Measurements from ENCODE around the gene SLC12A4. TPM values are rescaled to one million over a fixed set of nuclear protein-coding genes. Genes with fewer than 3 reads are reported as not detected.

Gene SLC12A4
- polyA plus RNA-seq, 1 donor (not counting 4 experiments of a cell fraction or from before 2014, with no cell fraction given), result 59.3 TPM

- H3K9me1 ChIP-seq (ENCODE audit: control insufficient read depth, extremely low read depth, insufficient read depth, low read length), result no peaks in the 10 kb centered on the region
- no peaks in the 10 kb centered on the region for H3K27me3 ChIP-seq (ENCODE audit: control insufficient read depth, extremely low read depth, insufficient read depth, low read length)
- FAIRE-seq (no peak), DNase-seq (ENCODE audit: low read depth, low spot score) (no peak)
- peaks cover 13% of the 10 kb centered on the region for H3K79me2 ChIP-seq (ENCODE audit: control insufficient read depth, insufficient read depth, low read length)
- H3K36me3 ChIP-seq (ENCODE audit: control insufficient read depth in 2 of 2, extremely low read depth in 1 of 2, insufficient read depth in 2 of 2, low read length in 2 of 2), result peaks cover 0 to 10% of the 10 kb centered on the region in 2 experiments
- H3K4me2 ChIP-seq (ENCODE audit: control insufficient read depth, extremely low read depth, insufficient read depth, low read depth, low read length), result no peak overlapping the region
- no peak overlapping the region for H3K27ac ChIP-seq (ENCODE audit: control insufficient read depth, insufficient read depth, low read length)
- no peaks in the 10 kb centered on the region for H3K9me3 ChIP-seq (ENCODE audit: control insufficient read depth, low read depth, low read length)
- no peak overlapping the region for H3K9ac ChIP-seq (ENCODE audit: control insufficient read depth, extremely low read depth, insufficient read depth, low read length)
- H3K4me1 ChIP-seq (ENCODE audit: control insufficient read depth, extremely low read depth, insufficient read depth, low read length), result no peaks in the 10 kb centered on the region
- H4K20me1 ChIP-seq (ENCODE audit: control insufficient read depth, extremely low read depth, insufficient read depth, low read length), result no peaks in the 10 kb centered on the region
- TF ChIP-seq EZH2 (IDR thresholded peaks at IDR 0.05; ENCODE audit: low read length), result no peak
- no peak for TF ChIP-seq CTCF (optimal IDR thresholded peaks at IDR 0.05 in 1 of 3, IDR thresholded peaks at IDR 0.05 in 1 of 3, conservative IDR thresholded peaks at IDR 0.05 in 1 of 3; ENCODE audit: extremely low read depth in 1 of 3, insufficient read depth in 2 of 3, low read length in 3 of 3)
- no peak overlapping the region for H2AFZ ChIP-seq (ENCODE audit: control insufficient read depth, low read length)
- dilution Hi-C loops (cut with MboI; ENCODE audit: extremely low pct_ligation_motif_present, low sequenced_read_pairs), result no loop called here
- H3K4me3 ChIP-seq (ENCODE audit: control insufficient read depth in 2 of 3, extremely low read depth in 1 of 3, insufficient read depth in 2 of 3, low read depth in 1 of 3, low read length in 3 of 3), result no peak overlapping the region
Measured at GRCh38 chr16:67902831-67903230, 65.6 kb downstream of the SLC12A4 start.

- TF ChIP-seq EZH2 (IDR thresholded peaks at IDR 0.05; ENCODE audit: low read length) (no peak), CTCF (optimal IDR thresholded peaks at IDR 0.05 in 1 of 3, IDR thresholded peaks at IDR 0.05 in 1 of 3, conservative IDR thresholded peaks at IDR 0.05 in 1 of 3; ENCODE audit: extremely low read depth in 1 of 3, insufficient read depth in 2 of 3, low read length in 3 of 3) (no peak)
- Histone ChIP-seq H3K4me2 (ENCODE audit: control insufficient read depth, extremely low read depth, insufficient read depth, low read depth, low read length) (no peak overlapping the region), H3K36me3 (ENCODE audit: control insufficient read depth in 2 of 2, extremely low read depth in 1 of 2, insufficient read depth in 2 of 2, low read length in 2 of 2) (peaks cover 0 to 10% of the 10 kb centered on the region in 2 experiments), H3K4me3 (ENCODE audit: control insufficient read depth in 2 of 3, extremely low read depth in 1 of 3, insufficient read depth in 2 of 3, low read depth in 1 of 3, low read length in 3 of 3) (no peak overlapping the region), H3K9ac (ENCODE audit: control insufficient read depth, extremely low read depth, insufficient read depth, low read length) (no peak overlapping the region), H3K9me3 (ENCODE audit: control insufficient read depth, low read depth, low read length) (no peaks in the 10 kb centered on the region), H2AFZ (ENCODE audit: control insufficient read depth, low read length) (no peak overlapping the region), H3K9me1 (ENCODE audit: control insufficient read depth, extremely low read depth, insufficient read depth, low read length) (no peaks in the 10 kb centered on the region), H4K20me1 (ENCODE audit: control insufficient read depth, extremely low read depth, insufficient read depth, low read length) (no peaks in the 10 kb centered on the region), H3K27ac (ENCODE audit: control insufficient read depth, insufficient read depth, low read length) (no peak overlapping the region), H3K27me3 (ENCODE audit: control insufficient read depth, extremely low read depth, insufficient read depth, low read length) (no peaks in the 10 kb centered on the region), H3K79me2 (ENCODE audit: control insufficient read depth, insufficient read depth, low read length) (peaks cover 21% of the 10 kb centered on the region), H3K4me1 (ENCODE audit: control insufficient read depth, extremely low read depth, insufficient read depth, low read length) (no peaks in the 10 kb centered on the region)
- dilution Hi-C loops (cut with MboI; ENCODE audit: extremely low pct_ligation_motif_present, low sequenced_read_pairs), result no loop called here
- FAIRE-seq (no peak), DNase-seq (ENCODE audit: low read depth, low spot score) (no peak)
Measured at GRCh38 chr16:67901734-67902133, 66.7 kb downstream of the SLC12A4 start.

All from keratinocyte (primary cell).